ENCODE results near the gene PIP4K2C.

GRCh38 chr12:57579011-57579410 is 12.0 kb upstream of the PIP4K2C start:
- TF ChIP-seq, protein P1, sequence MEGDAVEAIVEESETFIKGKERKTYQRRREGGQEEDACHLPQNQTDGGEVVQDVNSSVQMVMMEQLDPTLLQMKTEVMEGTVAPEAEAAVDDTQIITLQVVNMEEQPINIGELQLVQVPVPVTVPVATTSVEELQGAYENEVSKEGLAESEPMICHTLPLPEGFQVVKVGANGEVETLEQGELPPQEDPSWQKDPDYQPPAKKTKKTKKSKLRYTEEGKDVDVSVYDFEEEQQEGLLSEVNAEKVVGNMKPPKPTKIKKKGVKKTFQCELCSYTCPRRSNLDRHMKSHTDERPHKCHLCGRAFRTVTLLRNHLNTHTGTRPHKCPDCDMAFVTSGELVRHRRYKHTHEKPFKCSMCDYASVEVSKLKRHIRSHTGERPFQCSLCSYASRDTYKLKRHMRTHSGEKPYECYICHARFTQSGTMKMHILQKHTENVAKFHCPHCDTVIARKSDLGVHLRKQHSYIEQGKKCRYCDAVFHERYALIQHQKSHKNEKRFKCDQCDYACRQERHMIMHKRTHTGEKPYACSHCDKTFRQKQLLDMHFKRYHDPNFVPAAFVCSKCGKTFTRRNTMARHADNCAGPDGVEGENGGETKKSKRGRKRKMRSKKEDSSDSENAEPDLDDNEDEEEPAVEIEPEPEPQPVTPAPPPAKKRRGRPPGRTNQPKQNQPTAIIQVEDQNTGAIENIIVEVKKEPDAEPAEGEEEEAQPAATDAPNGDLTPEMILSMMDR (conservative IDR thresholded peaks at IDR 0.05 in 1 of 2, IDR thresholded peaks at IDR 0.05 in 1 of 2; ENCODE audit: low read depth in 1 of 2, low read length in 2 of 2) = no peak
- no peak for TF ChIP-seq EZH2 (IDR thresholded peaks at IDR 0.05; ENCODE audit: low read length, missing control alignments)
